T-helper 2 cell treated with Interferon-gamma antibody and Interleukin-4, amounts not matched to agents 5 μg/mL and 100 μg/mL, for 36 hours (primary cell): Measurements from ENCODE around the gene RNGTT.

Experiments
- DNase-seq: peaks from one replicate; pipeline ENCODE4 v3.0.0; 2021; ENCODE audit warnings: low spot score
- H3K27ac Mint-ChIP-seq: one replicate; pipeline ENCODE4 v1.8.0; 2021; ENCODE audit warnings: mild to moderate bottlenecking, mixed read lengths
- H3K27me3 Mint-ChIP-seq: one replicate; pipeline ENCODE4 v1.8.0; 2021; ENCODE audit warnings: low read depth, mixed read lengths
- H3K36me3 Mint-ChIP-seq: one replicate; pipeline ENCODE4 v1.8.0; 2021; ENCODE audit warnings: low read depth, mixed read lengths
- H3K4me1 Mint-ChIP-seq: one replicate; pipeline ENCODE4 v1.8.0; 2021; ENCODE audit warnings: low read depth, mixed read lengths
- H3K4me3 Mint-ChIP-seq: one replicate; pipeline ENCODE4 v1.8.0; 2022; ENCODE audit warnings: mild to moderate bottlenecking, moderate library complexity, mixed read lengths
- H3K9me3 Mint-ChIP-seq: one replicate; pipeline ENCODE4 v1.8.0; 2021; ENCODE audit warnings: mixed read lengths

Gene RNGTT

GRCh38 chr6:88565409-88565811 is 398.0 kb downstream of the RNGTT start:
- no peaks in the 10 kb centered on the region for H3K36me3 Mint-ChIP-seq
- peaks cover 5% of the 10 kb centered on the region for H3K9me3 Mint-ChIP-seq
- H3K4me1 Mint-ChIP-seq, result no peaks in the 10 kb centered on the region
- H3K4me3 Mint-ChIP-seq, result no peak overlapping the region
- no peaks in the 10 kb centered on the region for H3K27me3 Mint-ChIP-seq
- no peak overlapping the region for H3K27ac Mint-ChIP-seq
- no peak for DNase-seq

DNA sequence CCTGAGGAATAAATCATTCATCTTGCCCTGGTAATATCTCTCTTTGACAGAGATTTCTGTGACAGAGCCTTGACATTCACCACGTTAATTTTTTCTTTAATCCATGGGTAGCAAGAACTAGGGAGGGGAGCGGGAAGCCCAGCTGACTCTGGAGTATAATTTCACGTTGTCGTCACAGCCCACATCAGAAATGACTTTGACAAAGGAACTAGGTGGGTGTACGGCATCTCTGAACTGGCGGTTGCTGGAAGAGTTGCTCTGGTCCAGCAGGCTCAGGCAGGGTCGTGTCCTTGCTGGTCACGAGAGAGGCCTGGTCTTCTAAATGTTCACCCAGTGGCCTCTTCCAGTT is 400.2 kb downstream of the RNGTT start:
- Mint-ChIP-seq H3K27me3 (no peaks in the 10 kb centered on the region), H3K4me3 (no peak overlapping the region), H3K4me1 (no peaks in the 10 kb centered on the region)

GRCh38 chr6:88562353-88563276 is 400.8 kb downstream of the RNGTT start:
- Mint-ChIP-seq H3K27me3 (no peaks in the 10 kb centered on the region), H3K27ac (no peak overlapping the region), H3K4me3 (no peak overlapping the region), H3K9me3 (no peaks in the 10 kb centered on the region), H3K4me1 (no peaks in the 10 kb centered on the region), H3K36me3 (no peaks in the 10 kb centered on the region)
- DNase-seq, result no peak

More for the DNA sequence above, 400.2 kb downstream of the RNGTT start:
- Mint-ChIP-seq H3K36me3 (no peaks in the 10 kb centered on the region), H3K27ac (no peak overlapping the region), H3K9me3 (no peaks in the 10 kb centered on the region)
- DNase-seq, result no peak

DNA sequence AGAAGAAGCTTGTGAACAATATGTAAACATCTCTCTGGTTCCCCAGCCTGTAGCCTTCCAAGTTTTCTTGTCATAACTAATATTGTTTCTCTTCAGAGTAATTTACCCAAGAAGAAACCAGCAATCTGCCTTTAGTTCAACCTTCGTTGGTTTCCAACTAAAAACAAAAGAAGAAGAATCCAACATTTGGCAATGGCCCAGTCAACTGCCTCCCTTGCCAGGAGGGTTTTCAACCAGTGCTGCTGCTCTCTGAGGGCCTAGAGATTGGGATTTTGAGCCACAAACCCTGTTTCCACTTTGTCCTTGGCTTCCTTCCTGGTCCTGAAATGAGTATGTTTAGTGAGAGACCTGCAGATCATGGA is 401.5 kb downstream of the RNGTT start:
- Mint-ChIP-seq H3K4me3 (no peak overlapping the region), H3K4me1 (no peaks in the 10 kb centered on the region), H3K9me3 (no peaks in the 10 kb centered on the region), H3K36me3 (no peaks in the 10 kb centered on the region), H3K27ac (no peak overlapping the region), H3K27me3 (no peaks in the 10 kb centered on the region)
- no peak for DNase-seq

GRCh38 chr6:88561034-88561953 is 402.1 kb downstream of the RNGTT start:
- H3K36me3 Mint-ChIP-seq, result no peaks in the 10 kb centered on the region
- no peaks in the 10 kb centered on the region for H3K4me1 Mint-ChIP-seq
- no peak overlapping the region for H3K4me3 Mint-ChIP-seq
- no peak overlapping the region for H3K27ac Mint-ChIP-seq
- H3K9me3 Mint-ChIP-seq, result no peaks in the 10 kb centered on the region
- DNase-seq, result no peak
- H3K27me3 Mint-ChIP-seq, result no peaks in the 10 kb centered on the region
